ENCODE results near the gene FBXO3.
A peak's percentile ranks its signal among the peaks of the same experiment; 100 is the strongest.

Gene FBXO3

GRCh38 chr11:33751878-33752277 lies 22.4 kb downstream of the FBXO3 start:
- Mint-ChIP-seq H3K9me3 (no peaks in the 10 kb centered on the region), H3K27ac (no peak overlapping the region), H3K27me3 (ENCODE audit: low read depth) (no peaks in the 10 kb centered on the region), H3K4me1 (peaks cover 7% of the 10 kb centered on the region), H3K36me3 (ENCODE audit: low read depth) (peaks cover 48% of the 10 kb centered on the region), H3K4me3 (no peak overlapping the region)
- TF ChIP-seq, protein P1, sequence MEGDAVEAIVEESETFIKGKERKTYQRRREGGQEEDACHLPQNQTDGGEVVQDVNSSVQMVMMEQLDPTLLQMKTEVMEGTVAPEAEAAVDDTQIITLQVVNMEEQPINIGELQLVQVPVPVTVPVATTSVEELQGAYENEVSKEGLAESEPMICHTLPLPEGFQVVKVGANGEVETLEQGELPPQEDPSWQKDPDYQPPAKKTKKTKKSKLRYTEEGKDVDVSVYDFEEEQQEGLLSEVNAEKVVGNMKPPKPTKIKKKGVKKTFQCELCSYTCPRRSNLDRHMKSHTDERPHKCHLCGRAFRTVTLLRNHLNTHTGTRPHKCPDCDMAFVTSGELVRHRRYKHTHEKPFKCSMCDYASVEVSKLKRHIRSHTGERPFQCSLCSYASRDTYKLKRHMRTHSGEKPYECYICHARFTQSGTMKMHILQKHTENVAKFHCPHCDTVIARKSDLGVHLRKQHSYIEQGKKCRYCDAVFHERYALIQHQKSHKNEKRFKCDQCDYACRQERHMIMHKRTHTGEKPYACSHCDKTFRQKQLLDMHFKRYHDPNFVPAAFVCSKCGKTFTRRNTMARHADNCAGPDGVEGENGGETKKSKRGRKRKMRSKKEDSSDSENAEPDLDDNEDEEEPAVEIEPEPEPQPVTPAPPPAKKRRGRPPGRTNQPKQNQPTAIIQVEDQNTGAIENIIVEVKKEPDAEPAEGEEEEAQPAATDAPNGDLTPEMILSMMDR (IDR thresholded peaks at IDR 0.05; ENCODE audit: unreplicated experiment in 3 of 3) = no peak

- Mint-ChIP-seq H3K4me3 (no peak overlapping the region), H3K9me3 (no peaks in the 10 kb centered on the region), H3K27ac (peak overlapping the region in 1 of 3 experiments; percentile 10)
Observed at GRCh38 chr11:33747979-33748378, 26.3 kb downstream of the FBXO3 start.

DNA sequence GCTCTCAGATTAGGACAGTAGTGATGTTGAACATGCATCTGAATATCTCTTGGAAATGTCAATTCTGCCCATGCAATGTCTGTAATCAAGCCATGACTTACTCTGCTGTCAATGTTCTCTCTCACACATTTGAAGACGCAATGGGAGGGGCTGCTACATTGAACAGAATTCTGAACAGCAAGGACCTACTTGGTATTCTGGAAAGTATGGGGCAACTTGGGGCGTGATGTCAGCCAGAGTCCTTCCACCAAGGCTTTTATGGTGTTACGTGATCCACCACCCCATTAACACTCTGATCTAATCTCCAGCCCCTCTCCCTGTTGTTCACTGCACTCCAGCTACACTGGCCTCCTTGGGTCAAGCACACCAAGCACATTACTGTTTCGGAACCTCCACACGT lies 31.0 kb downstream of the FBXO3 start:
- Mint-ChIP-seq H3K36me3 (ENCODE audit: low read depth) (peaks cover 30% of the 10 kb centered on the region), H3K27me3 (ENCODE audit: low read depth) (peaks cover 3% of the 10 kb centered on the region), H3K9me3 (no peaks in the 10 kb centered on the region), H3K27ac (no peak overlapping the region), H3K4me1 (peaks cover under 1% of the 10 kb centered on the region), H3K4me3 (no peak overlapping the region)
- TF ChIP-seq, protein P1 (IDR thresholded peaks at IDR 0.05; ENCODE audit: unreplicated experiment in 3 of 3) = no peak

More at GRCh38 chr11:33747979-33748378, 26.3 kb downstream of the FBXO3 start:
- TF ChIP-seq, protein P1 (IDR thresholded peaks at IDR 0.05; ENCODE audit: unreplicated experiment in 3 of 3) = no peak
- Mint-ChIP-seq H3K36me3 (ENCODE audit: low read depth) (peaks cover 35% of the 10 kb centered on the region), H3K27me3 (ENCODE audit: low read depth) (no peaks in the 10 kb centered on the region), H3K4me1 (peaks cover under 1% of the 10 kb centered on the region)

GRCh38 chr11:33742249-33742851 lies 32.0 kb downstream of the FBXO3 start:
- no peak overlapping the region for H3K4me3 Mint-ChIP-seq
- peaks cover 27% of the 10 kb centered on the region for H3K36me3 Mint-ChIP-seq (ENCODE audit: low read depth)
- TF ChIP-seq, protein P1 (IDR thresholded peaks at IDR 0.05; ENCODE audit: unreplicated experiment in 3 of 3) = peak; percentile 31 to 60 (median 35)
- H3K4me1 Mint-ChIP-seq = peaks cover 10% of the 10 kb centered on the region
- no peaks in the 10 kb centered on the region for H3K9me3 Mint-ChIP-seq
- H3K27me3 Mint-ChIP-seq (ENCODE audit: low read depth) = peaks cover 3% of the 10 kb centered on the region
- no peak overlapping the region for H3K27ac Mint-ChIP-seq

GRCh38 chr11:33741806-33742205 lies 32.5 kb downstream of the FBXO3 start:
- Mint-ChIP-seq H3K27me3 (ENCODE audit: low read depth) (peaks cover 3% of the 10 kb centered on the region), H3K9me3 (no peaks in the 10 kb centered on the region), H3K36me3 (ENCODE audit: low read depth) (peaks cover 23% of the 10 kb centered on the region), H3K4me3 (no peak overlapping the region), H3K27ac (no peak overlapping the region), H3K4me1 (peaks cover 14% of the 10 kb centered on the region)
- TF ChIP-seq, protein P1 (IDR thresholded peaks at IDR 0.05; ENCODE audit: unreplicated experiment in 3 of 3) = no peak

DNA sequence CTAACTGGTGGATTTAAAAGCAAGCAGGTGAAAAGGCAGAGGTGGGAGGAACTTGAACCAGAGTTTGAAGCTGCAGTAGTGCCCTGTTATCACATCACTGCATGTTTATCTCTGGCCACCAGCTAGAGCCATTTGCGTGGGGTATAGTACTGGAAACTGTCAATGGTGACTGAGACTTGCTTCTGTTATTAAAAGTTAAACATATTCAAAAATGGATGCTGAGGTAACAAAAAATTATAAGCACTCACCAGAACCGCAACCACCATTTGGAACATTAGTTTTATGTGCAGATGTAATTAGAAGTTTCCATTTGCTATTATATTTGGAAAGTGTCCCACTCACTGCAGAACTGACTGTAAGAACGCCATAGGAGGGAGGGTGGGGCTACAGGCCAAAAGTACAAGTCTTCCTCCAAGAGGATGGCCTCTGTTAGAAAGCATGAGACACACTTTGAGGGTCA lies 36.9 kb downstream of the FBXO3 start:
- Mint-ChIP-seq H3K9me3 (no peaks in the 10 kb centered on the region), H3K36me3 (ENCODE audit: low read depth) (peaks cover 22% of the 10 kb centered on the region), H3K27me3 (ENCODE audit: low read depth) (peaks cover 3% of the 10 kb centered on the region), H3K4me3 (peak overlapping the region; percentile 88 to 95 (median 92)), H3K27ac (peak overlapping the region; percentile 65 to 76 (median 67)), H3K4me1 (peaks cover 41% of the 10 kb centered on the region)
- TF ChIP-seq, protein P1 (IDR thresholded peaks at IDR 0.05; ENCODE audit: unreplicated experiment in 3 of 3) = no peak
